Measurements from ENCODE around the gene CASD1.

- TF ChIP-seq POLR2A (IDR thresholded peaks at IDR 0.05; ENCODE audit: extremely low read depth, insufficient read length) (no peak), CTCF (IDR thresholded peaks at IDR 0.05; ENCODE audit: low read depth, low read length) (no peak), MAX (IDR thresholded peaks at IDR 0.05; ENCODE audit: low read depth, low read length) (no peak)
These were observed 67.7 kb downstream of the CASD1 start for GRCh38 chr7:94577357-94577756.
